Progenitor cell of endocrine pancreas (in vitro differentiated cells): Measurements from ENCODE around the gene PTPRD. TPM values are rescaled to one million over a fixed set of nuclear protein-coding genes. Genes with fewer than 3 reads are reported as not detected.

Experiments used
- DNase-seq: peaks from one replicate; pipeline ENCODE4 v3.0.0; 2021; ENCODE audit warnings: low spot score; ENCODE audit not compliant: unreplicated experiment
- H3K27ac Mint-ChIP-seq: 2 replicates; pipeline ENCODE4 v1.8.0; 2021; ENCODE audit warnings: mild to moderate bottlenecking, moderate library complexity, mixed read lengths
- H3K27me3 Mint-ChIP-seq: 2 replicates; pipeline ENCODE4 v1.8.0; 2021; ENCODE audit warnings: mixed read lengths
- H3K36me3 Mint-ChIP-seq: 2 replicates; pipeline ENCODE4 v1.8.0; 2022; ENCODE audit warnings: mixed read lengths; ENCODE audit not compliant: insufficient read depth
- H3K4me1 Mint-ChIP-seq: 2 replicates; pipeline ENCODE4 v1.8.0; 2021; ENCODE audit warnings: low read depth, mixed read lengths
- H3K4me3 Mint-ChIP-seq: 2 replicates; pipeline ENCODE4 v1.8.0; 2021; ENCODE audit warnings: low read depth, mild to moderate bottlenecking, moderate library complexity, mixed read lengths
- H3K9me3 Mint-ChIP-seq: 2 replicates; pipeline ENCODE4 v1.8.0; 2021; ENCODE audit warnings: low read depth, mixed read lengths
- total RNA-seq: library from RNA; stranded (reverse); gene quantifications from 2 replicates; pipeline ENCODE4 v1.2.1, GENCODE V29; 2021
- TF ChIP-seq, protein P1 (sequence below): fragments of 200-600 bp; sonication (generic); IDR thresholded peaks from one replicate; pipeline ENCODE4 v1.5.0; 2021; ENCODE audit warnings: antibody characterized with exemption, mild to moderate bottlenecking; ENCODE audit not compliant: unreplicated experiment

PTPRD gene
- total RNA-seq, 1 donor from 2014 or later = 124 TPM

DNA sequence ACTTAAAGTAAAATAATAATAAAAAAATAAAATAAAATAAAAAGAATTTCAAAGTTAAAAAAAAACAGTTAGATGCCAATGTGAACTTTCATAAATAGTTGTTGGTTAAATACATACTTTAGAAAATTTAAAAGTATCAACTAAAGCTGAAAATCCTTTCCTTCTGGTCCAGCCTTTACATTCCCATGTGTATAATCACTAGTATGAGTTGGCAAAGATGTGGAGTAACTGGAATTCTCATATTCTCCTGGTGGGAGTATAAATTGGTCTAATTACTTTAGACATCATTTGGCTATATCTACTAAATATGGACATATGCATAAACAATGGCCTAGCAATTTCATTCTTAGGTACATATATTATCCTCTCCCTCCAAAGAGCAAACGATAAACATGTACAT, 619.9 kb downstream of the PTPRD start:
- H3K4me3 Mint-ChIP-seq = no peak overlapping the region
- H3K27me3 Mint-ChIP-seq = no peaks in the 10 kb centered on the region
- peaks cover 10% of the 10 kb centered on the region for H3K9me3 Mint-ChIP-seq
- H3K27ac Mint-ChIP-seq = no peak overlapping the region
- peaks cover 1% of the 10 kb centered on the region for H3K36me3 Mint-ChIP-seq
- H3K4me1 Mint-ChIP-seq = peaks cover 12% of the 10 kb centered on the region
- DNase-seq = no peak
- TF ChIP-seq, protein P1, sequence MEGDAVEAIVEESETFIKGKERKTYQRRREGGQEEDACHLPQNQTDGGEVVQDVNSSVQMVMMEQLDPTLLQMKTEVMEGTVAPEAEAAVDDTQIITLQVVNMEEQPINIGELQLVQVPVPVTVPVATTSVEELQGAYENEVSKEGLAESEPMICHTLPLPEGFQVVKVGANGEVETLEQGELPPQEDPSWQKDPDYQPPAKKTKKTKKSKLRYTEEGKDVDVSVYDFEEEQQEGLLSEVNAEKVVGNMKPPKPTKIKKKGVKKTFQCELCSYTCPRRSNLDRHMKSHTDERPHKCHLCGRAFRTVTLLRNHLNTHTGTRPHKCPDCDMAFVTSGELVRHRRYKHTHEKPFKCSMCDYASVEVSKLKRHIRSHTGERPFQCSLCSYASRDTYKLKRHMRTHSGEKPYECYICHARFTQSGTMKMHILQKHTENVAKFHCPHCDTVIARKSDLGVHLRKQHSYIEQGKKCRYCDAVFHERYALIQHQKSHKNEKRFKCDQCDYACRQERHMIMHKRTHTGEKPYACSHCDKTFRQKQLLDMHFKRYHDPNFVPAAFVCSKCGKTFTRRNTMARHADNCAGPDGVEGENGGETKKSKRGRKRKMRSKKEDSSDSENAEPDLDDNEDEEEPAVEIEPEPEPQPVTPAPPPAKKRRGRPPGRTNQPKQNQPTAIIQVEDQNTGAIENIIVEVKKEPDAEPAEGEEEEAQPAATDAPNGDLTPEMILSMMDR = no peak

DNA sequence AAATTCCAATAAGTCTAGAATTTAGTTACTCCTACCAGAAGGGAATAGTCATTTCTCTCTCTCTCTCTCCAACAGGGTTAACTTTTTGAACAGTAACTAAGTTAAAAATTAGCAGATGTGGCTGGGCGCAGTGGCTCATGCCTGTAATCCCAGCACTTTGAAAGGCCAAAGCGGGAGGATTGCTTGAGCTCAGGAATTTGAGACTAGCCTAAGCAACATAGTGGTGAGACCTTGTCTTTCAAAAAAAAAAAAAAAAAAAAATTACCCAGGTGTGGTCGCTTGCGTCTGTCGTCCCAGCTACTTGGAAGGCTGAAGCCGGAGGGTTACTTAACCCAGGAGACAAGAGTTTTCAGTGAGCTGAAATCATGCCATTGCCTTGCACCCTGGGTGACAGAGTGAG, 639.7 kb downstream of the PTPRD start:
- DNase-seq = no peak
- no peaks in the 10 kb centered on the region for H3K9me3 Mint-ChIP-seq
- no peaks in the 10 kb centered on the region for H3K36me3 Mint-ChIP-seq
- H3K4me1 Mint-ChIP-seq = peaks cover 17% of the 10 kb centered on the region
- H3K27ac Mint-ChIP-seq = no peak overlapping the region
- TF ChIP-seq, protein P1 = no peak
- H3K27me3 Mint-ChIP-seq = peaks cover 7% of the 10 kb centered on the region
- no peak overlapping the region for H3K4me3 Mint-ChIP-seq

DNA sequence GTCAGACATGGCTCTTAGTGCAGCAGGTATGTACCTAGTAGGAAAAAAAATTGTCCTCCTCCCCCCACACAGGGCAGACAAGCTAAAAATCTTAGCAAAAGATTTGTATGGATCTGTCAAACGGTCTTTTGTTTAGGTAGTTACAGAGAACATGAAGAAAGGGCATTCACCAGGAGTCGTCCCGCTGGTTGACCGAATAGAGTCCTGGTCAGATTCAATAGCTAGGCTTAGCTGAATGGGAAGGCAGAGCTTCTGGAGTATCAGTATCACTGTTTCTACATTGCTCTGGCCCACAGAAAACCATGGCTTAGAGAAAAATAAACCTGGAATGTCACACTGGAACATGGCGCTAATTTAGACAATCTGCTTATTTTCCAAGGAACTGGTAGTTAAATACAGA, 642.3 kb downstream of the PTPRD start:
- Mint-ChIP-seq H3K27ac (no peak overlapping the region), H3K4me3 (no peak overlapping the region), H3K4me1 (peaks cover 11% of the 10 kb centered on the region), H3K9me3 (no peaks in the 10 kb centered on the region), H3K27me3 (peaks cover 7% of the 10 kb centered on the region), H3K36me3 (no peaks in the 10 kb centered on the region)
- TF ChIP-seq, protein P1 = no peak
- no peak for DNase-seq

DNA sequence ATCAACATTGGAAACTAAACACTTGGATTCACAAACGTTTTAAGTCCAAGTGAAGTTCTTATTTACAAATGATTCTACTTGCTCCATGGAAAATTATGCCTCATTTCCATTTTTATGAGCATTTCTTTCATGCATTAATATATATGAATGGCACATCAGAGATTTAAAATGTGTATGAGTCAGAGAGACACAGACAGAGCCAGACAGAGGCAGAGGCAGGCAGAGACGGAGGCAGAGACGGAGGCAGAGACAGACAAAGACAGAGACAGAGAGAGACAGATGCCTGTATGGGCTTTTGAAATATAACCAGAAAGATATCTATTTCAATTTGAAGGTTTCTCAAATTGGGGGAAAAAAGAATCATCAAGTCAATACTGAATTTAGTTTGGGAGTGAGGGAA, 649.0 kb downstream of the PTPRD start:
- Mint-ChIP-seq H3K27ac (no peak overlapping the region), H3K27me3 (peaks cover 4% of the 10 kb centered on the region), H3K4me3 (no peak overlapping the region), H3K36me3 (no peaks in the 10 kb centered on the region), H3K4me1 (peaks cover 5% of the 10 kb centered on the region), H3K9me3 (no peaks in the 10 kb centered on the region)
- DNase-seq = no peak
- TF ChIP-seq, protein P1 = no peak

DNA sequence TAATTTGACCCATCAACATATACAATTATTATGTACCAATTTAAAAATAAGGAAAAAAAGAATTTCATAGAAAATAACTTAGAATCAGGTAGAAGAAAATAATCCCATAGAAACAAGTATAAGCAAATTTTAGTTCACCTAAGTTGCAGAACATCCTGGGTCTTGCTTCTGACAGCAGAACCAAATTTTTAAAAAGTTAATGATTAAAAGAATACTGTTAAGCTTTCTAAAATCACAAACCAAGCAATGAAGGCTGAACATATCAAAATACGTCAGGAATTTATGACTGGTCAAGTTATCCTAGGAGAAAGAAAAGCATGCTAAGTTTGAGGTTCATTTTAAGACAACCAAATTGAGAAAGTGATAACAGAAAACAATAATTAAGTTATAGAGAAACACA, 650.9 kb downstream of the PTPRD start:
- Mint-ChIP-seq H3K27me3 (peaks cover 4% of the 10 kb centered on the region), H3K27ac (no peak overlapping the region), H3K9me3 (no peaks in the 10 kb centered on the region), H3K36me3 (no peaks in the 10 kb centered on the region), H3K4me1 (peaks cover 5% of the 10 kb centered on the region), H3K4me3 (no peak overlapping the region)
- DNase-seq = no peak
- TF ChIP-seq, protein P1 = no peak
